Measurements from ENCODE around the gene WNK4. TPM values are rescaled to one million over a fixed set of nuclear protein-coding genes. Genes with fewer than 3 reads are reported as not detected.

The WNK4 gene
- total RNA-seq, 1 donor from 2014 or later: 0.32 TPM

DNA sequence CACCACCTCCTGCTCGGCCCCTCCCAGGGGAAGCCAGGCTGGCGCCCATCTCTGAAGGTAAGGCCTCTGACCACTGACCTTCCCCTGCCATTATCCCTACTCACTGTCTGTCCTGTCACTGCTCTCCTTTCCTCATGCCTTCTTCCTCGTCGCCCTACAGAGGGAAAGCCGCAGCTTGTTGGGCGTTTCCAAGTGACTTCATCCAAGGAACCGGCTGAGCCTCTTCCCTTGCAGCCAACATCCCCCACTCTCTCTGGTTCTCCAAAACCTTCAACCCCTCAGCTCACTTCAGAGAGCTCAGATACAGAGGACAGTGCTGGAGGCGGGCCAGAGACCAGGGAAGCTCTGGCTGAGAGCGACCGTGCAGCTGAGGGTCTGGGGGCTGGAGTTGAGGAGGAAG, 15.1 kb downstream of the WNK4 start:
- H3K36me3 Mint-ChIP-seq (ENCODE audit: low read depth): no peaks in the 10 kb centered on the region
- no peak for DNase-seq (ENCODE audit: low spot score)
- H3K9me3 Mint-ChIP-seq (ENCODE audit: low read depth): no peaks in the 10 kb centered on the region
- no peak for TF ChIP-seq CTCF (IDR thresholded peaks at IDR 0.05)
- no peaks in the 10 kb centered on the region for H3K27me3 Mint-ChIP-seq (ENCODE audit: low read depth)
- H3K4me1 Mint-ChIP-seq (ENCODE audit: low read depth): peaks cover 21% of the 10 kb centered on the region
- no peak overlapping the region for H3K4me3 Mint-ChIP-seq (ENCODE audit: unreplicated experiment)
- H3K27ac Mint-ChIP-seq (ENCODE audit: unreplicated experiment): no peak overlapping the region

DNA sequence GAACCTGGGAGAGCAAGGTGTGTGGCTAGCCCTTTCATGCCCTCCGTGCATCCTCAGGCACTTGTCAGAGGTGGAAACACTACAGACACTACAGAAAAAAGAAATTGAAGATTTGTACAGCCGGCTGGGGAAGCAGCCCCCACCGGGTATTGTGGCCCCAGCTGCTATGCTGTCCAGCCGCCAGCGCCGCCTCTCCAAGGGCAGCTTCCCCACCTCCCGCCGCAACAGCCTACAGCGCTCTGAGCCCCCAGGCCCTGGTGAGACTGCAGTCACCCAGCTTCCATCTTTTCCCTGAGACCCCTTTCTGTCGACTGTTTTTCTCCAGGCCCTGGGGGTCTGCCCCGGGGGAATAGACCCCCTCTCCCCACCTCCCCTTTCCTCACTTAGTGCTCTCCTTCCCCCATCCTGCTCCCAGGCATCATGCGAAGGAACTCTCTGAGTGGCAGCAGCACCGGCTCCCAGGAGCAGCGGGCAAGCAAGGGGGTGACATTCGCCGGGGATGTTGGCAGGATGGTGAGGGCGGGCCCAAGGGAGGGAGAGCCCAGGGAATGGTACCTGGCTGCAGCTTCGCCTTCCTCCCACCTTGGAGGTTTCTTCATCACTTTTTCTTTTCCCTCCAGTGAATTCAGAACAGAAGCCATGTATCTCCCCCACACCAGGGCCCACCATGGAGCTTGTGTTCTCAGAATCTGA, 15.8 kb downstream of the WNK4 start:
- Mint-ChIP-seq H3K36me3 (ENCODE audit: low read depth) (no peaks in the 10 kb centered on the region), H3K4me1 (ENCODE audit: low read depth) (peaks cover 21% of the 10 kb centered on the region), H3K4me3 (ENCODE audit: unreplicated experiment) (no peak overlapping the region), H3K27ac (ENCODE audit: unreplicated experiment) (no peak overlapping the region), H3K27me3 (ENCODE audit: low read depth) (no peaks in the 10 kb centered on the region), H3K9me3 (ENCODE audit: low read depth) (no peaks in the 10 kb centered on the region)
- TF ChIP-seq CTCF (IDR thresholded peaks at IDR 0.05): no peak
- no peak for DNase-seq (ENCODE audit: low spot score)

DNA sequence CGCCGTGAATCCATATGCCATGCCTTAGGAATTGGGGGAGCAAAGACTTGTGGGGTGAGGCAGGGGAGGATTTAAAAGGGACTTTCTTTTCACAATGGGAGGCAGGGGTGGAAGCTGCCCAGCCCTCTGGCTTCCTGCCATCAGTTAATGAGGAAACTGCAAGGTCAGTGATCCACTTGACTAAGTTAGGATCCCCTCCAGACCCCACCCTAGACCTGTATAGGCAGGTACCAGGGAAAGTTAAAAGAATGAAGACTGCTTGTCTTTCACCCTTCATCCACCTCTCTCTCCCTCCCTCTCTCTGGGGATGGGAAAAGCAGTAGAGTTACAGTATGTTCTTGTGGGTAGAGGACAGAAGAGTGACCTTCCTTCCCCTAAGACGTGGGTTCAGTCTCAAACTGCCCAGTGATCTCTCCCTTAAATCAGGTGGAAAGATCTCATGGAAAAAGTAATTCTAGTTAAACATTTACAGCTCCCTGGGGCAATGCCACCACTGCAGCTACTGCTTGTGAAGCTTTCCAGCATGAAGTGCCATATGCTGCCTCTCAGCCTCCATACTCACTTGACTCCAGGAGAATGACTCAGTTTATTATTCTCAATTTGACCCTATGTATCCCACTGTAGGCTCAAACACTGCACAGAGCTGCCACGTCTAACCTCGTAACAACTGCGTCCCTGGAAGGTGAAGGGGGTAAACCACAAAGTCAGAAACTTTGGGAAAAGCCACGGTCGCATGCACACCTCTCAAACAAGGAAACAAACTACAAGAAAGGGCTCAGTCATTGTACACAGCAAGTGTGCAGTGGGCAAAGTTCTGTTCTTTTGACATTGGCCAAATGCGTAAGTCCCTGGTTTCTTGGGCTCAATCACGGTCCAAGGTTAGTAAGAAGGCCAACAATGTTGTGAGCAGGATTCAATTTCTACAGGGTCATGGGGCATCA, 16.9 kb downstream of the WNK4 start:
- no peak for TF ChIP-seq CTCF (IDR thresholded peaks at IDR 0.05)
- H3K27ac Mint-ChIP-seq (ENCODE audit: unreplicated experiment): no peak overlapping the region
- H3K9me3 Mint-ChIP-seq (ENCODE audit: low read depth): no peaks in the 10 kb centered on the region
- H3K27me3 Mint-ChIP-seq (ENCODE audit: low read depth): no peaks in the 10 kb centered on the region
- H3K4me1 Mint-ChIP-seq (ENCODE audit: low read depth): peaks cover 21% of the 10 kb centered on the region
- DNase-seq (ENCODE audit: low spot score): no peak
- no peaks in the 10 kb centered on the region for H3K36me3 Mint-ChIP-seq (ENCODE audit: low read depth)
- peak overlapping the region; percentile 90 for H3K4me3 Mint-ChIP-seq (ENCODE audit: unreplicated experiment)

GRCh38 chr17:42798011-42798382, 17.6 kb downstream of the WNK4 start:
- H3K4me1 Mint-ChIP-seq (ENCODE audit: low read depth): peaks cover 24% of the 10 kb centered on the region
- no peak for DNase-seq (ENCODE audit: low spot score)
- no peaks in the 10 kb centered on the region for H3K27me3 Mint-ChIP-seq (ENCODE audit: low read depth)
- no peaks in the 10 kb centered on the region for H3K9me3 Mint-ChIP-seq (ENCODE audit: low read depth)
- H3K27ac Mint-ChIP-seq (ENCODE audit: unreplicated experiment): peak overlapping the region; percentile 84
- TF ChIP-seq CTCF (IDR thresholded peaks at IDR 0.05): no peak
- peak overlapping the region; percentile 90 for H3K4me3 Mint-ChIP-seq (ENCODE audit: unreplicated experiment)
- H3K36me3 Mint-ChIP-seq (ENCODE audit: low read depth): no peaks in the 10 kb centered on the region

Data from chondrocyte (in vitro differentiated cells).